ENCODE measurements around the gene MPDZ.

The MPDZ gene

GRCh38 chr9:13221741-13222140 lies 57.8 kb downstream of the MPDZ start:
- H3K4me1 ChIP-seq (ENCODE audit: insufficient read depth, low read length) = no peaks in the 10 kb centered on the region
- H3K9ac ChIP-seq (ENCODE audit: low read depth, low read length) = no peak overlapping the region
- H3K27me3 ChIP-seq (ENCODE audit: insufficient read depth, low read length, poor library complexity) = no peaks in the 10 kb centered on the region
- H3K4me2 ChIP-seq (ENCODE audit: insufficient read depth, low read length) = no peak overlapping the region
- no peaks in the 10 kb centered on the region for H3K36me3 ChIP-seq (ENCODE audit: insufficient read depth, low read length)
- H2AFZ ChIP-seq (ENCODE audit: low read depth, low read length) = no peak overlapping the region
- DNase-seq (no peak), ATAC-seq (ENCODE audit: insufficient read depth, low read depth) (no peak)
- H3K9me3 ChIP-seq (ENCODE audit: insufficient read depth, low read length, severe bottlenecking) = no peaks in the 10 kb centered on the region
- H3K79me2 ChIP-seq (ENCODE audit: insufficient read depth, low read length) = no peaks in the 10 kb centered on the region
- H3K4me3 ChIP-seq (ENCODE audit: low read depth in 1 of 2, low read length in 2 of 2) = no peak overlapping the region
- H3K27ac ChIP-seq (ENCODE audit: low read length) = no peak overlapping the region
- no peak for TF ChIP-seq EZH2 (IDR thresholded peaks at IDR 0.05; ENCODE audit: borderline replicate concordance, low read depth, low read length, severe bottlenecking)
- no peak for TF ChIP-seq CTCF (IDR thresholded peaks at IDR 0.05; ENCODE audit: borderline replicate concordance, extremely low read depth, low read length, poor library complexity, severe bottlenecking)
- H4K20me1 ChIP-seq (ENCODE audit: insufficient read depth, low read length) = no peaks in the 10 kb centered on the region

- Histone ChIP-seq H2AFZ (ENCODE audit: low read depth, low read length) (no peak overlapping the region), H3K79me2 (ENCODE audit: insufficient read depth, low read length) (no peaks in the 10 kb centered on the region), H3K4me2 (ENCODE audit: insufficient read depth, low read length) (no peak overlapping the region), H3K4me3 (ENCODE audit: low read depth in 1 of 2, low read length in 2 of 2) (no peak overlapping the region), H3K9me3 (ENCODE audit: insufficient read depth, low read length, severe bottlenecking) (no peaks in the 10 kb centered on the region), H4K20me1 (ENCODE audit: insufficient read depth, low read length) (no peaks in the 10 kb centered on the region), H3K4me1 (ENCODE audit: insufficient read depth, low read length) (no peaks in the 10 kb centered on the region), H3K36me3 (ENCODE audit: insufficient read depth, low read length) (no peaks in the 10 kb centered on the region), H3K9ac (ENCODE audit: low read depth, low read length) (no peak overlapping the region), H3K27me3 (ENCODE audit: insufficient read depth, low read length, poor library complexity) (no peaks in the 10 kb centered on the region), H3K27ac (ENCODE audit: low read length) (no peak overlapping the region)
- no peak for ATAC-seq (ENCODE audit: insufficient read depth, low read depth)
- TF ChIP-seq EZH2 (IDR thresholded peaks at IDR 0.05; ENCODE audit: borderline replicate concordance, low read depth, low read length, severe bottlenecking) (no peak), CTCF (IDR thresholded peaks at IDR 0.05; ENCODE audit: borderline replicate concordance, extremely low read depth, low read length, poor library complexity, severe bottlenecking) (no peak)
- DNase-seq = no peak
These were observed 58.7 kb downstream of the MPDZ start for GRCh38 chr9:13220837-13221236.

- Histone ChIP-seq H3K79me2 (ENCODE audit: insufficient read depth, low read length) (no peaks in the 10 kb centered on the region), H3K27me3 (ENCODE audit: insufficient read depth, low read length, poor library complexity) (no peaks in the 10 kb centered on the region), H3K27ac (ENCODE audit: low read length) (no peak overlapping the region)
These were observed 63.5 kb downstream of the MPDZ start for GRCh38 chr9:13215791-13216554.

More at GRCh38 chr9:13215791-13216554, 63.5 kb downstream of the MPDZ start:
- ATAC-seq (ENCODE audit: insufficient read depth, low read depth) = no peak
- Histone ChIP-seq H3K4me2 (ENCODE audit: insufficient read depth, low read length) (no peak overlapping the region), H3K36me3 (ENCODE audit: insufficient read depth, low read length) (no peaks in the 10 kb centered on the region), H3K4me3 (ENCODE audit: low read depth in 1 of 2, low read length in 2 of 2) (no peak overlapping the region), H3K9ac (ENCODE audit: low read depth, low read length) (no peak overlapping the region), H3K4me1 (ENCODE audit: insufficient read depth, low read length) (no peaks in the 10 kb centered on the region), H4K20me1 (ENCODE audit: insufficient read depth, low read length) (no peaks in the 10 kb centered on the region), H2AFZ (ENCODE audit: low read depth, low read length) (no peak overlapping the region), H3K9me3 (ENCODE audit: insufficient read depth, low read length, severe bottlenecking) (no peaks in the 10 kb centered on the region)
- no peak for DNase-seq
- no peak for TF ChIP-seq EZH2 (IDR thresholded peaks at IDR 0.05; ENCODE audit: borderline replicate concordance, low read depth, low read length, severe bottlenecking)
- no peak for TF ChIP-seq CTCF (IDR thresholded peaks at IDR 0.05; ENCODE audit: borderline replicate concordance, extremely low read depth, low read length, poor library complexity, severe bottlenecking)
